Dermis blood vessel endothelial cell (primary cell): ENCODE results near the gene SLC34A3. TPM values are rescaled to one million over a fixed set of nuclear protein-coding genes. Genes with fewer than 3 reads are reported as not detected.
A peak's percentile ranks its signal among the peaks of the same experiment; 100 is the strongest.

Source experiments
- DNase-seq: peaks from one replicate; pipeline ENCODE4 v3.0.0; 2010
- total RNA-seq: library from RNA; depleted of rRNA; stranded (reverse); fragments of >200 nt; gene quantifications from 2 replicates; pipeline ENCODE4 v1.2.3, GENCODE V29; 2014

SLC34A3 gene
- total RNA-seq, 1 donor from 2014 or later, result not detected

GRCh38 chr9:137278061-137278701 lies 47.5 kb downstream of the SLC34A3 start:
- DNase-seq, result peak; percentile 48

DNA sequence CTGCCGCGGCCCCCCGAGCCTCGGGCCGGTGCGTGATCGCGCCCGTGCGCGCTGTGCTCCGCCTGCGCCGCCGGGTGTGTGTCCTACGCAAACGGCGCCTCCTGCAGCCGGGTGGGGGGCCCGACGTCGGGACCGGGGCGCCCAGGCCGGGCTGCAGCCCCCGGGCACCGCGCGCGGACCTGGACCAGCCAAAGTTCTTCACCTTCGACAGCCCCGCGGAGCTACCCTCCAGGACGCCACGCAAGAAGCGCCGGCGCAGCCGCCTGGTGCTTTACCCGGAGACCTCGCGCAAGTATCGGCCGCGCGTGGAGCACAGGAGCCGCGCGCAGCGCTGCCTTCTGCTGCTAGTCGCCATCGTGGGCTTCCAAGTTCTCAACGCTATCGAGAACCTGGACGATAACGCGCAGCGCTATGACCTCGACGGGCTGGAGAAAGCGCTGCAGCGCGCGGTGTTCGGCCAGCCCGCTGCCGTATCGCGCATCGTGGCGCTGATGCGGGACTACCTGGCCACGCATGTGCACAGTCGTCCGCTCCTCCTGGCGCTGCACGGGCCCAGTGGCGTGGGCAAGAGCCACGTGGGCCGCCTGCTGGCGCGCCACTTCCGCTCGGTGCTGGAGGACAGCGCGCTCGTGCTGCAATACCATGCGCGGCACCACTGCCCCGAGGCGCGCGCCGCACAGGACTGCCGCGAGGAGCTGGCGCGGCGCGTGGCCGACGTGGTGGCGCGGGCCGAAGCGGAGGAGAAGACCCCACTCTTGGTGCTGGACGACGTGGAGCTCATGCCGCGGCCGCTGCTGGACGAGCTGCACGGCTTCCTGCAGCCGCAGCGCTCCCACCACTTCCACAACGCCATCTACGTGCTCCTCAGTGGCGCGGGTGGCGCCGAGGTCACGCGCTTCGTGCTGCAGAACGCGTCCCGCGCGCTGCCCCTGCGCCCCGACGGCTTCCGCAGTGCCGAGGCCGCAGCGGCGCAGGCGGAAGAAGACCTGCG lies 48.3 kb downstream of the SLC34A3 start:
- DNase-seq, result no peak

DNA sequence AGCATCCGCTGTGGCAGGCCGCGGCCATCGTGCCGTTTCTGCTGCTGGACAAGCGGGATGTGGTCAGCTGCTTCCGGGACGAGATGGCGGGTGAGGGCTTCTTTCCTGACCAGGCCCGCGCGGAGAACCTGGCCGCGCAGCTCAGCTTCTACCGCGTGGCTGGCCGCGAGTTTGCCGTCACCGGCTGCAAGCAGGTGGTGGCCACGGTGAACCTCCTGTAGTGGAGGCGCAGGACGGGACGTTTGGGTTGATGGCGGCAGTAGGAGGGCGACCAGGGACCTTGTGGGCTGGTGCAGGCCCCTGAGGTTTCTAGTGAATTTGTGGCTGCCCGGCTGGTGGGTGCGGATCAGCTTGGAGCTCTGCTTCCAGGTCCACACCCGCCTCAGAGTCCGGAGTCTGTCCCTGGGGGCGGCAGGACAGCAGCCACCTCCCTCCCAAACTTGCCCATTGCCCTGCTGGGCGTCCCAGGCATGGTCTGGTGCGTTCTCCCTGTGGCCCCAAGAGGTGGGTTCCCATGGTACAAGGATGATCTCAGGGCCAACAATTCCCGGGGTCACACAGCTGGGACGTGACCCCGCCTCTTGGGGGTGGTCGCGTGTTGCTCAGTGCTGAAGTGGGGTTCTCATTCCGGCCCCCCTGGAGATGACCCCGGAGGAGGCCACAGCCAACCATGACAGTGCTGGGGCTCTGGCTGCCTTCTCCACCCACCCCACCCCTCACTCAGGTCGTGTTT lies 49.2 kb downstream of the SLC34A3 start:
- no peak for DNase-seq

DNA sequence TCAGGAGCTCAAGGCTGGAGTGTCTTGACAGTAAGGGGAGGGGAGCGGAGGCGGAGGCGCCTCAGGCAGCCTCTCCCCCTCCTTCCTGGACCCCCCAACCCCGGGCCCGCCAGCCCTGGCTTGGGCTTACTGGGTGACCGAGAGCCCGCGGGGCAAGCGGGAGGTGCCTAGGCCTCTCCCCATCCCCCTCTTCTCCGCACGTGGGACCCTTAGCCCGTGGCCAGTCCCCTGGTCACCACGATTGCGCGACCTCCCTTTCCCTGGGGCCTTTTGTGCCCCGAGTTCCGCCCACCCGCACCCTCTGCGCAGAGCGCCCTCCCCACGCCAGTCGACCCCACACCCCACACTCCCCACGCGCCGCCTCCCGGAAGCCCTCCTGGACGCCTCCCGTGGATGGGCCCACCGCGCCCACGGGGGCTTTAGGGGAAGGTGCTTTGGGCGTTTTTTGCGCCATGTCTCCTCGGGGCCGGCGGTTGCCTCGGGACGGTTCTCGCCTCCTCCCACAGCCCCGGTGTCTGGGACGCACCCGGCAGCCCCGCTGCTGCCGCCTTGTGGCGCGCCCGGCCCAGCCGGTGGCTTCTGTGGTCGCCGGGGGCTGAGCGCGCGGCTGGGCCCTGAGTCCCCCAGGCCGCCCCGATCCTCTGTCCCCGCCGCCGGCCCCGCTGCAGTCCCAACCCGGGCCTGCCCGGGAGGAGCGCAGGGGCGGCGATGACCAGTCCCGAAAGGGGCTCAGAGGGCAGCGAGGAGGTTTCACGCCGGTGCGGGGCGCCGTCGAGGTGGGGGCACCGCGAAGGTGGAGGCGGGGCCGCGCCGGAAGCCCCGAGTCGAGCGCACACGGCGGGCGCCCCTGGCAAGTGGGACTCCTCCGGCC lies 50.0 kb downstream of the SLC34A3 start:
- peak; percentile 65 for DNase-seq

GRCh38 chr9:137281345-137282116 lies 50.8 kb downstream of the SLC34A3 start:
- no peak for DNase-seq

Other genes starting within 250 kb of the SLC34A3 start
- gene LCNL1, start 247.9 kb upstream of the SLC34A3 start, total RNA-seq, result not detected in 2 replicates
- gene PAXX, start 238.5 kb upstream of the SLC34A3 start, total RNA-seq, result 13.5 and 17.9 TPM in 2 replicates
- gene CLIC3, start 234.3 kb upstream of the SLC34A3 start, total RNA-seq, result 0.09 TPM in 1 of 2 replicates, not detected in the other
- gene ABCA2, start 202.7 kb upstream of the SLC34A3 start, total RNA-seq, result 8.5 and 13.3 TPM in 2 replicates
- gene FUT7, start 198.8 kb upstream of the SLC34A3 start, total RNA-seq, result not detected in 2 replicates
- 39.7 and 46.8 TPM in 2 replicates for gene NPDC1, start 184.7 kb upstream of the SLC34A3 start, total RNA-seq
- not detected in 2 replicates for gene ENTPD2, start 176.8 kb upstream of the SLC34A3 start, total RNA-seq
- gene SAPCD2, start 160.3 kb upstream of the SLC34A3 start, total RNA-seq, result 6.0 and 36.3 TPM in 2 replicates
- gene UAP1L1, start 153.4 kb upstream of the SLC34A3 start, total RNA-seq, result 27.0 and 27.2 TPM in 2 replicates
- 73.1 and 76.6 TPM in 2 replicates for gene MAN1B1, start 143.9 kb upstream of the SLC34A3 start, total RNA-seq
- gene DPP7, start 116.2 kb upstream of the SLC34A3 start, total RNA-seq, result 81.5 and 98.5 TPM in 2 replicates
- 0.05 and 0.17 TPM in 2 replicates for gene GRIN1, start 91.7 kb upstream of the SLC34A3 start, total RNA-seq
- not detected in 2 replicates for gene LRRC26, start 60.9 kb upstream of the SLC34A3 start, total RNA-seq
- not detected in 2 replicates for gene TMEM210, start 58.8 kb upstream of the SLC34A3 start, total RNA-seq
- 23.1 and 33.6 TPM in 2 replicates for gene ANAPC2, start 42.3 kb upstream of the SLC34A3 start, total RNA-seq
- gene SSNA1, start 42.2 kb upstream of the SLC34A3 start, total RNA-seq, result 112 and 128 TPM in 2 replicates
- gene TPRN, start 30.2 kb upstream of the SLC34A3 start, total RNA-seq, result 4.6 and 6.6 TPM in 2 replicates
- 31.1 TPM in 2 replicates for gene TMEM203, start 25.3 kb upstream of the SLC34A3 start, total RNA-seq
- 3.4 and 5.8 TPM in 2 replicates for gene NDOR1, start 25.2 kb upstream of the SLC34A3 start, total RNA-seq
- gene RNF208, start 8.7 kb upstream of the SLC34A3 start, total RNA-seq, result 0.14 TPM in 1 of 2 replicates, not detected in the other
- 0.17 and 0.37 TPM in 2 replicates for gene CYSRT1, start 5.7 kb upstream of the SLC34A3 start, total RNA-seq
- not detected in 2 replicates for gene RNF224, start 3.4 kb upstream of the SLC34A3 start, total RNA-seq
- 128 and 305 TPM in 2 replicates for gene TUBB4B, start 10.4 kb downstream of the SLC34A3 start, total RNA-seq
- 0.34 TPM in 1 of 2 replicates, not detected in the other for gene STPG3, start 20.4 kb downstream of the SLC34A3 start, total RNA-seq
- gene NELFB, start 24.4 kb downstream of the SLC34A3 start, total RNA-seq, result 55.3 and 83.7 TPM in 2 replicates
- 29.8 and 46.0 TPM in 2 replicates for gene TOR4A, start 46.8 kb downstream of the SLC34A3 start, total RNA-seq
- gene NRARP, start 71.4 kb downstream of the SLC34A3 start, total RNA-seq, result 64.3 and 82.2 TPM in 2 replicates
- gene EXD3, start 192.3 kb downstream of the SLC34A3 start, total RNA-seq, result 32.9 and 43.1 TPM in 2 replicates
- gene NOXA1, start 192.5 kb downstream of the SLC34A3 start, total RNA-seq, result 1.5 and 2.6 TPM in 2 replicates
- gene ENTPD8, start 210.5 kb downstream of the SLC34A3 start, total RNA-seq, result 0.23 and 0.34 TPM in 2 replicates
- gene NSMF, start 228.4 kb downstream of the SLC34A3 start, total RNA-seq, result 32.7 and 32.8 TPM in 2 replicates